GM21528 (cell line): Measurements from ENCODE around the gene SYNE2.
A peak's percentile ranks its signal among the peaks of the same experiment; 100 is the strongest.

Source experiments
- ATAC-seq: cut with Tn5 transposase; IDR thresholded peaks from one replicate; pipeline ENCODE4 v1.9.1; 2021; ENCODE audit warnings: mild to moderate bottlenecking, moderate library complexity; ENCODE audit not compliant: unreplicated experiment, low FRiP score

The SYNE2 gene

GRCh38 chr14:63902375-63902976 lies 49.7 kb downstream of the SYNE2 start:
- no peak for ATAC-seq

- no peak for ATAC-seq
Measured at GRCh38 chr14:63904724-63905123, 51.9 kb downstream of the SYNE2 start.

- no peak for ATAC-seq
Measured at GRCh38 chr14:63905370-63905769, 52.6 kb downstream of the SYNE2 start.

GRCh38 chr14:63908667-63909264 lies 56.0 kb downstream of the SYNE2 start:
- ATAC-seq, result no peak

- no peak for ATAC-seq
Measured at GRCh38 chr14:63909984-63910383, 57.2 kb downstream of the SYNE2 start.

- no peak for ATAC-seq
Measured at GRCh38 chr14:63910583-63911363, 58.0 kb downstream of the SYNE2 start.

- no peak for ATAC-seq
Measured at GRCh38 chr14:63911404-63911803, 58.6 kb downstream of the SYNE2 start.

GRCh38 chr14:63912286-63912685 lies 59.5 kb downstream of the SYNE2 start:
- no peak for ATAC-seq

GRCh38 chr14:63918411-63918810 lies 65.6 kb downstream of the SYNE2 start:
- ATAC-seq, result no peak

GRCh38 chr14:63922696-63923421 lies 70.1 kb downstream of the SYNE2 start:
- no peak for ATAC-seq

GRCh38 chr14:63923422-63923752 lies 70.6 kb downstream of the SYNE2 start:
- no peak for ATAC-seq

GRCh38 chr14:63924375-63924774 lies 71.6 kb downstream of the SYNE2 start:
- ATAC-seq, result no peak

GRCh38 chr14:63926641-63927040 lies 73.8 kb downstream of the SYNE2 start:
- no peak for ATAC-seq

- no peak for ATAC-seq
Measured at GRCh38 chr14:63928744-63929174, 76.0 kb downstream of the SYNE2 start.

- ATAC-seq, result no peak
Measured at GRCh38 chr14:63933110-63933509, 80.3 kb downstream of the SYNE2 start.

GRCh38 chr14:63933711-63934110 lies 80.9 kb downstream of the SYNE2 start:
- ATAC-seq, result no peak

GRCh38 chr14:63938198-63939005 lies 85.6 kb downstream of the SYNE2 start:
- peak; percentile 53 for ATAC-seq

GRCh38 chr14:63939006-63939270 lies 86.1 kb downstream of the SYNE2 start:
- ATAC-seq, result peak; percentile 5

GRCh38 chr14:63940387-63940786 lies 87.6 kb downstream of the SYNE2 start:
- no peak for ATAC-seq

- no peak for ATAC-seq
Measured at GRCh38 chr14:63941023-63941422, 88.2 kb downstream of the SYNE2 start.

GRCh38 chr14:63949696-63950095 lies 96.9 kb downstream of the SYNE2 start:
- ATAC-seq, result no peak
